Measurements from ENCODE around the gene SYT7.

SYT7 gene

GRCh38 chr11:61571869-61572268 is 9.0 kb downstream of the SYT7 start:
- no peak for TF ChIP-seq CTCF (conservative IDR thresholded peaks at IDR 0.05)
- no peak overlapping the region for H3K27ac ChIP-seq

- TF ChIP-seq CTCF (conservative IDR thresholded peaks at IDR 0.05): no peak
- H3K27ac ChIP-seq: no peak overlapping the region
Measured at GRCh38 chr11:61571337-61571736, 9.5 kb downstream of the SYT7 start.

GRCh38 chr11:61569701-61570100 is 11.2 kb downstream of the SYT7 start:
- H3K27ac ChIP-seq: peak overlapping the region; percentile 5; the same call in 1 of the 2 replicates
- TF ChIP-seq CTCF (conservative IDR thresholded peaks at IDR 0.05): no peak

- TF ChIP-seq CTCF (conservative IDR thresholded peaks at IDR 0.05): no peak
- H3K27ac ChIP-seq: peak overlapping the region; percentile 5; the same call in 1 of the 2 replicates
Measured at GRCh38 chr11:61569018-61569417, 11.9 kb downstream of the SYT7 start.

GRCh38 chr11:61567286-61568061 is 13.4 kb downstream of the SYT7 start:
- peak; percentile 44 for TF ChIP-seq CTCF (conservative IDR thresholded peaks at IDR 0.05)
- H3K27ac ChIP-seq: peak overlapping the region; percentile 65

- H3K27ac ChIP-seq: peak overlapping the region; percentile 65
- TF ChIP-seq CTCF (conservative IDR thresholded peaks at IDR 0.05): no peak
Measured at GRCh38 chr11:61564936-61565696, 15.8 kb downstream of the SYT7 start.

GRCh38 chr11:61560751-61561150 is 20.1 kb downstream of the SYT7 start:
- TF ChIP-seq CTCF (conservative IDR thresholded peaks at IDR 0.05): no peak
- H3K27ac ChIP-seq: no peak overlapping the region
